Activated CD4-positive, alpha-beta T cell treated with anti-CD3 and anti-CD28 coated beads for 36 hours (primary cell): ENCODE data around the gene TDP1. TPM values are rescaled to one million over a fixed set of nuclear protein-coding genes. Genes with fewer than 3 reads are reported as not detected.

Experiments
- ATAC-seq: fragments of 200-7000 bp; cut with Tn5 transposase; one replicate; pipeline ENCODE4 v1.10.0; 2021; ENCODE audit warnings: mild to moderate bottlenecking, moderate library complexity
- CTCF ChIA-PET: fragments of 350-600 bp; sonication (Branson Sonifier 250); formaldehyde crosslinking; loops from one replicate; lab custom pipeline; 2021; ENCODE audit warnings: antibody characterized with exemption; lab: Charles Lee
- POLR2A ChIA-PET: fragments of 350-600 bp; sonication (Branson Sonifier 250); formaldehyde crosslinking; loops from one replicate; lab custom pipeline; 2021; ENCODE audit warnings: antibody characterized with exemption, inconsistent platforms; lab: Charles Lee
- DNase-seq: peaks from one replicate; pipeline ENCODE4 v3.0.0-alpha.2; 2020
- H3K27ac Mint-ChIP-seq: one replicate; pipeline ENCODE4 v1.8.0; 2021; ENCODE audit warnings: mixed read lengths
- H3K27me3 Mint-ChIP-seq: one replicate; pipeline ENCODE4 v1.8.0; 2021; ENCODE audit warnings: mixed read lengths
- H3K36me3 Mint-ChIP-seq: one replicate; pipeline ENCODE4 v1.8.0; 2021; ENCODE audit warnings: low read depth, mixed read lengths
- H3K4me1 Mint-ChIP-seq: one replicate; pipeline ENCODE4 v1.8.0; 2021; ENCODE audit warnings: mixed read lengths
- H3K4me3 Mint-ChIP-seq: one replicate; pipeline ENCODE4 v1.8.0; 2021; ENCODE audit warnings: mild to moderate bottlenecking, moderate library complexity, mixed read lengths
- H3K9me3 Mint-ChIP-seq: one replicate; pipeline ENCODE4 v1.8.0; 2021; ENCODE audit warnings: low read depth, mixed read lengths
- intact Hi-C, 2 experiments: fragments of 100-400 bp; cut with DNase I in 1 of 2; cut with micrococcal nuclease in 1 of 2; formaldehyde crosslinking; loops; one replicate each; pipeline versions ENCODE4 v1.14.2 to v1.15.1; 2022 to 2024; cut with DNase I, micrococcal nuclease
- total RNA-seq, 2 experiments: library from RNA; stranded (reverse); gene quantifications; one replicate each; pipeline ENCODE4 v1.2.3, GENCODE V29; 2021

Gene TDP1
- total RNA-seq, 2 experiments from 2014 or later: 101 to 108 TPM

DNA sequence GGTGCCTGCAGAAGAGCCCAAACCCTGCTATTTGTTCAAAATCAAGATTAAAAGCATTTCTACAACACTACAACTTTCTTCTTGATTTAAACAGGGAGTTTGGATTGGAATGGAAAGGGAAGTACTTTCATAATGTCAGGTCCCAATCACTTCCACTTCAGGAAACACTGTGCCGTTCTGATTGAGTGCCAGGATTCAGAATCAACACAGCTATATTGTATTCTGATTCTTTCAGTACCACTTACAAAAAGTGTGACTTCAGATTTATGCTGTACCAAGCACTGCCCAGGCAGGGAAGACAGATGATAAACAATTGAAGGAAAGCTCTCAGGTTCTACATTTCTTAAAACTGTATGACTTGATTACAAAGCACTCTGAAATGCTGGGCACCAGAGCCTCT, 3.2 kb downstream of the TDP1 start:
- ATAC-seq: no peak
- peaks cover 66% of the 10 kb centered on the region for H3K4me1 Mint-ChIP-seq
- ChIA-PET POLR2A (no interaction called here), CTCF (interaction anchor here (2.2 to 8.5 kb wide), 3 partner anchors 14 to 103 kb away, joined by 5 to 53 read pairs (median 27); partner anchors contain the start of gene KCNK13)
- H3K9me3 Mint-ChIP-seq: peaks cover 3% of the 10 kb centered on the region
- H3K36me3 Mint-ChIP-seq: peaks cover 65% of the 10 kb centered on the region
- H3K4me3 Mint-ChIP-seq: no peak overlapping the region
- DNase-seq: no peak
- H3K27me3 Mint-ChIP-seq: no peaks in the 10 kb centered on the region
- intact Hi-C loops: loop anchor here (5.0 to 10.0 kb wide), 7 partner anchors 103 to 1952 kb away; partner anchors contain the start of genes GPR65 (in 1 of the 2) and KCNK13 (in 1 of the 2)
- no peak overlapping the region for H3K27ac Mint-ChIP-seq

DNA sequence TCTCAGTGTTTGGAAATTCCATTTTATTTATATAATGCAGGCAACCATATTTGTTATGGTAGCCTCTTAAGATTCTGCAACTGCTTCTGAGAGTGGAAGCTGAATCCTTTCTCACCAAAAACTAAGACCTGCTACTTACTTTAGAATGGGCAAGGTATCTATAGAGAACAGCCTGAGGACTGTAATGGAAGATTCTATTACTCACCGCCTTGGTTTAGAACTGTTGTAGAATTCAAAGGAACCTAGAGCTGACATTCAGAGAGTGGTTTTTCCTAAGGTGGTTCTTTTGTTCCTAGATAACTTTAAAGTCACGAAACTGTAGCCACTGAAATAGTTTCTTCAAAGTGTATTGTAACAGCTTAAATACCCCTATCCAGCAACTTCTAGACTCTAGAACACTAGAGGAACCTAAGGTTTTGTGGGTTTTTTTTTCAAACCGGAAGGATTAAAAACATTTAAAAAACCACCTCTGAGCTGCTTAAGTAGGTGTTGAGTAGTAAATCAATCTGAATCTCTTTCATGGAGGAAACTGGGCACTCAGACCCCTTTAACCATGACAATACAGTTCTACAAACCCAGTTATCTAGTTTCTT, 4.2 kb downstream of the TDP1 start:
- ChIA-PET CTCF (interaction anchor here (0.8 to 8.5 kb wide), 4 partner anchors 13 to 102 kb away, joined by 3 to 53 read pairs (median 16); partner anchors contain the start of gene KCNK13), POLR2A (no interaction called here)
- Mint-ChIP-seq H3K36me3 (peaks cover 74% of the 10 kb centered on the region), H3K27ac (peak overlapping the region; percentile 82), H3K27me3 (no peaks in the 10 kb centered on the region), H3K4me3 (no peak overlapping the region), H3K9me3 (peaks cover 3% of the 10 kb centered on the region), H3K4me1 (peaks cover 72% of the 10 kb centered on the region)
- DNase-seq (no peak), ATAC-seq (peak; percentile 21)
- intact Hi-C loops: loop anchor here (5.0 to 10.0 kb wide), 7 partner anchors 102 to 1953 kb away; partner anchors contain the start of genes GPR65 (in 1 of the 2) and KCNK13 (in 1 of the 2)

DNA sequence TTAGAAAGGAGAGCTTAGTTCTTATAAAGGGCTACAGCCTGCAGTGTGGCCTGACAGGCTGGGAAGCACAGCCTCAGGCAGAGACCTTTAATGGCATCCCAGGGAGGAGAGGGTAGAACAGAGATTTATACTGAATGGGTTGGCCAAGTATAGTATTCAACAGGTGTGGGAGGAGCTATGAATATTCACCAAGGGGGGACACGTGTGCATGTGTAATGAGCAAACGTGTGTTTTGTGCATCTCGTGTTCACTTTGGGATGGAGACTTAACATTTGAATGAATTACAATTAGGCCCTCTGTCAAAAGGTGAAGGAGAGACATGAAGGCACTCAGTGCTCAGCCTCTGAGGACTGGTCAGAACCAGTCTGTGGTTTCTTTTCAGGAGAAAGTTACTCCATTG, 5.2 kb downstream of the TDP1 start:
- DNase-seq (no peak), ATAC-seq (no peak)
- peak overlapping the region; percentile 82 for H3K27ac Mint-ChIP-seq
- intact Hi-C loops: no loop called here
- H3K36me3 Mint-ChIP-seq: peaks cover 80% of the 10 kb centered on the region
- H3K27me3 Mint-ChIP-seq: no peaks in the 10 kb centered on the region
- H3K4me3 Mint-ChIP-seq: no peak overlapping the region
- H3K4me1 Mint-ChIP-seq: peaks cover 80% of the 10 kb centered on the region
- CTCF ChIA-PET: interaction anchor here (4.0 to 8.5 kb wide), 2 partner anchors 12 to 22 kb away, joined by 27 to 53 read pairs; no protein-coding TSS in a partner anchor
- POLR2A ChIA-PET: no interaction called here
- peaks cover 3% of the 10 kb centered on the region for H3K9me3 Mint-ChIP-seq

- DNase-seq: no peak
- no peak for ATAC-seq
- ChIA-PET CTCF (interaction anchor here (0.6 to 8.5 kb wide), 2 partner anchors 9 to 28 kb away, joined by 3 to 53 read pairs; no protein-coding TSS in a partner anchor), POLR2A (no interaction called here)
- Mint-ChIP-seq H3K4me3 (no peak overlapping the region), H3K9me3 (peaks cover under 1% of the 10 kb centered on the region), H3K4me1 (peaks cover 65% of the 10 kb centered on the region), H3K27ac (no peak overlapping the region), H3K27me3 (no peaks in the 10 kb centered on the region), H3K36me3 (peaks cover 76% of the 10 kb centered on the region)
- intact Hi-C loops: no loop called here
Measured at GRCh38 chr14:89963288-89963978, 7.7 kb downstream of the TDP1 start.

DNA sequence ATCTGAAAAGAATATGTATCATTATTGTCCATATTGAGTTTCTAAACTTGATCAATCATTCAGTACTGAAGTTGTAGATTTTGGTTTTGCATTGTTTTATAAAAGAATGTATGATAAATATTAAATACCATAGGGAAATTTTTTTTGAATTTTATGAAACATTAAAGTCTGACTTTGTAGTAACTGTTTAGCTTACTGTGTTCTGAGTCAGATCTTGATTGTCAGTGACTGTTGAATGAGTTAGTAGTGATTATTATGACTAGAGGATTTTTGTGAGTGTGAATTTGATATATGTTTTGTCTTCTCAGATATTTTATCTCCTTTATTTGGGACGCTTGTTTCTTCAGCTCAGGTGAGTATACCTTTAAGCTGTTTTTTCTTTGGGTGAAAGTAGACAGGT, 10.1 kb downstream of the TDP1 start:
- no peak for DNase-seq
- Mint-ChIP-seq H3K36me3 (peaks cover 76% of the 10 kb centered on the region), H3K4me3 (no peak overlapping the region), H3K27me3 (no peaks in the 10 kb centered on the region), H3K4me1 (peaks cover 42% of the 10 kb centered on the region), H3K9me3 (no peaks in the 10 kb centered on the region), H3K27ac (peak overlapping the region; percentile 37)
- ChIA-PET POLR2A (no interaction called here), CTCF (interaction anchor here (0.6 to 1.4 kb wide), 5 partner anchors 10 to 1469 kb away, joined by 3 to 4 read pairs (median 3); no protein-coding TSS in a partner anchor)
- no peak for ATAC-seq
- intact Hi-C loops: no loop called here

- intact Hi-C loops: loop anchor here (1.0 kb wide), 3 partner anchors 34 to 262 kb away; no protein-coding TSS in a partner anchor
- H3K4me3 Mint-ChIP-seq: no peak overlapping the region
- ATAC-seq: peak; percentile 63
- H3K9me3 Mint-ChIP-seq: no peaks in the 10 kb centered on the region
- peaks cover 66% of the 10 kb centered on the region for H3K36me3 Mint-ChIP-seq
- CTCF ChIA-PET: interaction anchor here (0.6 to 4.5 kb wide), 18 partner anchors 9 to 393 kb away, joined by 3 to 53 read pairs (median 4); partner anchors contain the start of genes EFCAB11 and KCNK13
- POLR2A ChIA-PET: interaction anchor here (0.6 kb wide), 1 partner anchor 232 kb away, joined by 3 read pairs; no protein-coding TSS in a partner anchor
- H3K4me1 Mint-ChIP-seq: no peaks in the 10 kb centered on the region
- peak; percentile 70 for DNase-seq
- no peaks in the 10 kb centered on the region for H3K27me3 Mint-ChIP-seq
- H3K27ac Mint-ChIP-seq: no peak overlapping the region
Measured at GRCh38 chr14:89973234-89973823, 17.6 kb downstream of the TDP1 start.

DNA sequence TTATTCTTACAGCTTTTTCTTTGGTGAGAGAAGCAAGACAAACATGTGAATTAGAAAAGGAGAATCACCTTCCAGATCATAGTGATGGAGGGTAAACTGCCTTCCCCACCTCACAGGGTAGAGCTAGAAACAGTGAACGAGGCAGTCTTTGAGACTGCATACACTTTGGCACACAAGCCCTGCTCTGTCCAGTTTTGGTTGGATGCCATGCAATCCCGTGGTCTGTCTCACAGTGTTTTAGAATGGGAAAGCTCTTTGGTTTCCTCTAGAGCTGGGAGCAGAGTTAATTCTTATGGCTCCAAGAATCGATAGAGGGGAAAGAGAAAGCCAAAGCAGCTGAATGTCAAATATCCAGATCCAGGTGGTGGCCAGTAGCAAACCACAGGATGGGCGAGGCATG, 21.9 kb downstream of the TDP1 start:
- intact Hi-C loops: no loop called here
- CTCF ChIA-PET: interaction anchor here (0.6 to 1.8 kb wide), 3 partner anchors 18 to 132 kb away, joined by 3 to 4 read pairs (median 3); no protein-coding TSS in a partner anchor
- POLR2A ChIA-PET: no interaction called here

DNA sequence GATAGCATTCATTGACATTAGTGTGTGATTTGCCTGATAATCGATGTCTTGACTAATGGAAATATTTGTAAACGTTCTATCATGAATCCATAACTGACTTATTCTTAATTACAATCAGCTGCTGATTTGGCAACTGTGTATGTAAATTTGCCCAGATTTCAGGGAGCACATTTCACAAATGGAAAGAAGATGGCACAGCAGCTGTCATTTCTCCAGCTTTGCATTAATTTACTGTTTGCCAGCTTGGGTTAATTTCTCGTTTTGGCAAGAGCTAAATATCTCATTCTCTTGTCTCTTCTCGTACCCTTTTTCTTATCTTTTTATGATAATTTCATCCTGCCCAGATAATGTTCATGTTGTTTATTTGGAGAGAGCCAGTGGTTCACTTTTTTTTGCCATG, 22.9 kb downstream of the TDP1 start:
- Mint-ChIP-seq H3K4me1 (no peaks in the 10 kb centered on the region), H3K9me3 (no peaks in the 10 kb centered on the region), H3K27ac (no peak overlapping the region), H3K36me3 (peaks cover 62% of the 10 kb centered on the region), H3K27me3 (no peaks in the 10 kb centered on the region), H3K4me3 (no peak overlapping the region)
- ATAC-seq (no peak), DNase-seq (no peak)
- ChIA-PET POLR2A (no interaction called here), CTCF (interaction anchor here (0.6 to 0.9 kb wide), 2 partner anchors 9 to 49 kb away, joined by 3 to 4 read pairs; no protein-coding TSS in a partner anchor)
- intact Hi-C loops: no loop called here

More for the DNA sequence above, 21.9 kb downstream of the TDP1 start:
- no peak overlapping the region for H3K4me3 Mint-ChIP-seq
- H3K9me3 Mint-ChIP-seq: no peaks in the 10 kb centered on the region
- no peak for DNase-seq
- no peak overlapping the region for H3K27ac Mint-ChIP-seq
- H3K27me3 Mint-ChIP-seq: no peaks in the 10 kb centered on the region
- H3K36me3 Mint-ChIP-seq: peaks cover 63% of the 10 kb centered on the region
- ATAC-seq: no peak
- H3K4me1 Mint-ChIP-seq: no peaks in the 10 kb centered on the region

DNA sequence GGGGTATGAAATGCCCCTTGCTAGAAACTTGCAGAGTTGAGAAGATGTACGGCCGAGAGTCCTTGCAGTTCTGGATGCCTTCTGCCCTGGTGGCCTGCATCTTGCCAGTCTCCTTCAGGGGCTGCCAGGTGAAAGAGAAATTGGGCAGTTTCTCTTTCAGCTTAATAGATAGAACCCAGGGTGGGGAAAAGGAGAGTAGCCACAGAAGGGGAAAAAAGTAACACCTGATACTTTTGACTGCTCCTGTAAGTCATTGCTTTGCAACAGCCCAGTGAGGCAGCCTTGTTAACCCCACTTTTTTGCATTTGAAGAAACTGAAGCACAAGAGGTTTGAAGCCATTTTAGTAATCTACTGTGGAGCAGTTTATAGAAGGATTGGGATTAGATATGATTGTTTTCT, 27.6 kb downstream of the TDP1 start:
- Mint-ChIP-seq H3K9me3 (no peaks in the 10 kb centered on the region), H3K4me3 (no peak overlapping the region), H3K27ac (no peak overlapping the region), H3K4me1 (no peaks in the 10 kb centered on the region), H3K36me3 (peaks cover 62% of the 10 kb centered on the region), H3K27me3 (no peaks in the 10 kb centered on the region)
- no peak for ATAC-seq
- intact Hi-C loops: no loop called here
- ChIA-PET POLR2A (no interaction called here), CTCF (interaction anchor here (0.7 to 2.6 kb wide), 2 partner anchors 11 to 21 kb away, joined by 3 to 12 read pairs; no protein-coding TSS in a partner anchor)
- DNase-seq: no peak

DNA sequence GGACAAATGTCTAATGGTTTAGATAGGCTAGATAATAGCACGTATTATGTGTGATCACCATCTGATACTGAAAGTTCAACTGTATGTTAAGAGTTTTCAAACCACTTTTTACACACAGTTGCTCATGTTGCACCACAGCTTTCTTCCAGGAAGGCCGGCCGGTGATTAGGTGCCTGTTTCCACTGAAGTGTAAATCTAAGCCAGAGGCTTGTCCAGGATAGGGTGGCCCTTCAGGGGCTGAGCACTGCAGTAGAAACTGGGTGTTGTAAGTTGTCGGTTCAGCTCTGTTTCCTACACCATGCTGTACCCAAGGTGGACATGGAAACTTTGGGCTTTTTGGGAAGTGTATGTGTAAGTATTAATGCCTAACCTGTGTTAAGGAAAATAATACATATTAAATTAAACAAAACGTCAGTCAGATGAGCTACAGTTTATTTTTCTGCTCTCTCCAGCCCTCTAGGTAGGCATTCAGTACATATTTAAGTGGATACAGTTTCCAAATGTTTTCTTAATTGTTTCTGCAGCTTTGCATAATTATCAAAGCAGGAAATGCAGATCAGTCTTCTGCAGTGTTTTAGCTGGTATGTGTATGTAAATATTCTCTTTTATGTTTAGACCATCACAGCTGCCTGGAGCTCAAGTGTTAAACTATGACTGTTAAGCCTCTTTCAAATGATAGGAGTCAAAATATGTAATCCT, 30.9 kb downstream of the TDP1 start:
- Mint-ChIP-seq H3K4me3 (no peak overlapping the region), H3K4me1 (no peaks in the 10 kb centered on the region), H3K9me3 (no peaks in the 10 kb centered on the region), H3K27me3 (no peaks in the 10 kb centered on the region), H3K36me3 (peaks cover 61% of the 10 kb centered on the region), H3K27ac (no peak overlapping the region)
- intact Hi-C loops: no loop called here
- ChIA-PET CTCF (interaction anchor here (1.1 to 3.4 kb wide), 5 partner anchors 9 to 74 kb away, joined by 3 to 20 read pairs (median 7); no protein-coding TSS in a partner anchor), POLR2A (no interaction called here)
- DNase-seq (no peak), ATAC-seq (no peak)
